Measurements from ENCODE around the gene KICS2.
"Not testable (repeated sequence)": the region's sequence is repeated elsewhere in the genome, so short reads cannot be mapped to it uniquely, and the experiment has no call there.

KICS2 gene

DNA sequence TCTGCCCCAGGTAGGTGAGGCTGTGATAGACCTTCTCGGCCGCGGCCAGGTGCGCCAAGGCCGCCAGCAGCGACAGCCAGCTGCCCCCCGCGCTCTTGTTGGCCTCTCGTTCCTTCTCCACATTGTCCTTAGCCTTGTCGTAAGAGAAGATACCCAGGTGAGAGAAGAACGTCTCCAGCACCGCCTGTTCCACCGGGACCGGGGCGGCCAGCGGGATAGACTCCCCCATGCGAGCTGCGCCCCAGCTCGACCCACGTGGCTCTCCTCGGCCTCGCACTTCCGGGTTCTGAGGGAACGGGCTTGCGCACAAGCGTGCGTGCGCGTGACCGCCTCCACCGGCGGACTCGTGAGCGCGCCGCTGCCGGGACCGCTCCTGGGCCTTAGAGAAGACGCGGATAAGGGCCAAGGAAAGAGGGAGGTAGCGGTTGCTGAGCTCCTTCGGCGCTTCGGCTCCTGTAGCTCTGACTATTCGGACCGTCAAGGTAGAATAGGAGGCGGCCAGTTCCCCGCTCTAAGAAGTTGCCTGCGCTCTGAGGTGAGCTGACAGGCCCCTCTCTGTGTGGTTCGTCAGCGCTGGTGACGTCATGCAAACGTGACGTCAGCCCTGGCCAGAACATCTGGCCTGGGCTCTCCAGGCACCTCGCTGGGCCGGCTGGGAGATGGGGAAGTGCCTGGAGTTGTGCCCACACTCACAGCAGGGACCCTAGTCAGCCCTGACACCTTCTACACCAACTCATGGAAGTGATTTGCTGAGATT, at the start of gene KICS2:
Gene KICS2 (minus strand): TSS at position 288 of the 757 bp plus-strand sequence. CDS start 59 bp downstream, at position 229.
- DNase-seq, result peak; percentile 91

DNA sequence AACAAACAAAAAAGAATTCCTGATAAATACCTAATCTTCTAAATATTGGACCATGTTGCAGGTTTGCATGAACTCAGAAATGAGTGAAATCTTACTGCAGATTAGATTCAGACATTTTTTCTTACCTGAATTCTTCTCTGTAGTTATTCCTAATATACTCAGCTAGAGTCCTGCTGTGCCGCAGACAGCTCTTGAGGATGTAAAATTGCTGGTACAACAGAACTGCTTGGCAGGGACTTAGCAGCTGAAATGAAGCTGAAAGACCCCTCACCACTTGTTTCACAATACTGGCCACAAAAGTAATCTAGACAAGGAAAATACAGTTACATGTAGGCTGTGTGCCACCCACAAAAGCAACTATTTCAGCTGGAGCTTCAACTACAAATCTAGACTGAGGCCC, 48.3 kb upstream of the KICS2 start:
- no peak for DNase-seq

DNA sequence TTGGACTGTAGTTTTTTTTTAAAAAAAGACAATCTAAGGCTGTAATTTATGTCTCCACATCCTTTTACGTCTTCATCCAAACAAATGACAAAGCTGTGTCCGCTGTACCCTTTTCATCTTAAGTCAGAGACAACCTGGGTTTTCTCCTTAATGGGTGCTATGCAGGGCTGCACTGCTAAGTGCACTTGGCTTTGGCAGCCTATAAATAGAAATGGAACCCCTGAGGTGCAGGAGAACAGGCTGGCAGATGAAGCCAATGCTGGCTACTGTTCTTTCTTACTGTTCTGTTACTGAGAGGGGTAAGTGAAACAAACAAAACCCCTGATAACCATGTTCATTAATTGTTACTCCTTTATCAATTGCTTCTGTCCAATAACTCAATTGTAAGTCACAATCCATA, 47.1 kb upstream of the KICS2 start:
- DNase-seq, result no peak

DNA sequence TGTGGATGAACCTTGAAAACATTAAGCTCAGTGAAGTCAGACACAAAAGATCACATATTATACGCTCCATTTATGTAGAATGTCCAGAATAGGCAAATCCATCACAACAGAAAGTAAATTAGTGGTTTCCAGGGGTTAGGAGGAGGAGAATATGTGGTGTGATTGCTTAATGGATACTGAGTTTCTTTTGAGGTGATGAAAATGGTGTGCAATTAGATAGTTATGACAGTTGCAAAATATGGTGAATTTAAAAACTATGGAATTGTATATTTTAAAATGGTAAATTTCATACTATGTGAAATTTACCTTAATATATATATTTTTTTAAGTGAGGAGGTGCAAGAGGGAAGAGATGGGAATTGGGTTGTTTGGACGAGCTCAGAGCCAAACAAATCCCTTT, 46.3 kb upstream of the KICS2 start:
- DNase-seq, result no peak

- DNase-seq, result no peak
Measured at GRCh38 chr12:64265839-64266238, 43.7 kb upstream of the KICS2 start.

GRCh38 chr12:64261813-64262212, 39.7 kb upstream of the KICS2 start:
- DNase-seq, result no peak

DNA sequence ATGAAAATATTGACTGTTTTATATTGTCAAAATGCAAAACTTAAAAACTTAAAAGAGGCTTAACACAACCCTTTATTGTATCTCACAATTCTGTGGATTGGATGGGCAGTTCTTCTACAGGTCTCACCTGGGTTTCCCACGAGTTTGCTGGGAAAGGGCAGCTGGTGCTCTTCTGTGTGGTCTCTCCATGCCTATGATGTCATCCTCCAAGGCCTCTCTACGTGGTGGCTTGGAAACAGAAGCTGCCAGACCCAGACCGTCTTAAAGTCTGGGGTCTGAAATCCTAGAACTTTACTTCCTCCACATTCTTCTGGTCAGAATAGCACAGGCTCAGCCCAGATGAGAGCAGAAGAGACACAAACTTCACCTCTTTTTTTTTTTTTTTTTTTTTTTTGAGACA, 36.5 kb upstream of the KICS2 start:
- DNase-seq, result no peak

GRCh38 chr12:64256166-64256800, 34.2 kb upstream of the KICS2 start:
- DNase-seq, result peak; percentile 6

DNA sequence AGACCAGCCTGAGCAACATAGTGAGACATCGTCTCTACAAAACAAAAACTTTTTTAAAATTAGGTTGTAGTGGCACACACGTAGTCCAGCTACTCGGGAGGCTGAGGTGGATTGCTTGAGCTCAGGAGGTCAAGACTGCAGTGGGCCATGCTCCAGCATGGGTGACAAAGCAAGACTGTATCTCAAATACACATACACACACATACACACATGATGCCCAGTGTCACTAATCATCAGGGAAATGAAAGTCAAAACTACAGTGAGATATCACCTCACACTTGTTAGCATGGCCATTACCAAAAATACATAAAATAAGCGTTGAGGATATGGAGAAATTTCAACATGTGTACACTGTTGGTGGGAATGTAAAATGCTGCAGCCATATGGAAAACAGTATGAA, 33.2 kb upstream of the KICS2 start:
- no peak for DNase-seq

- no peak for DNase-seq
Measured at GRCh38 chr12:64253356-64253755, 31.3 kb upstream of the KICS2 start.

GRCh38 chr12:64252681-64253080, 30.6 kb upstream of the KICS2 start:
- DNase-seq, result no peak

GRCh38 chr12:64243809-64244208, 21.7 kb upstream of the KICS2 start:
- DNase-seq, result no peak

DNA sequence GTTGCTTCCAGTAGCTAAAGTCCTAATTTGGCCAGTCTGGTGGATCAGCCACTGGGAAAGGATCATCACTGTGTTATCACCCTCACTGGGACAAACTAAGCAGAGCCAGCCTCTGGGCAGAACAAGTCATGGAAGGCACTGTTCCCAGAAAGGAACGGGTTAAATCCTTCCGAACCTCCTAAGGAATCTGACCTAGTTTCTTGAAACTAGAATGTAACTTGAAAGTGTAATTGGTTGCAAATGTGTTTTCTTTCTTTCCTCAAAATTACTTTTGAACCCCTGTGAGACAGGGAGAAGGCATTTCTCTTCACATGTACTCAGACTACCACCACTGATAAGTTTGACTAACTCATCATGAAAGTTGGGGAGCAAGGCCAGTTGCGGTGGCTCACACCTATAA, 18.7 kb upstream of the KICS2 start:
- no peak for DNase-seq

DNA sequence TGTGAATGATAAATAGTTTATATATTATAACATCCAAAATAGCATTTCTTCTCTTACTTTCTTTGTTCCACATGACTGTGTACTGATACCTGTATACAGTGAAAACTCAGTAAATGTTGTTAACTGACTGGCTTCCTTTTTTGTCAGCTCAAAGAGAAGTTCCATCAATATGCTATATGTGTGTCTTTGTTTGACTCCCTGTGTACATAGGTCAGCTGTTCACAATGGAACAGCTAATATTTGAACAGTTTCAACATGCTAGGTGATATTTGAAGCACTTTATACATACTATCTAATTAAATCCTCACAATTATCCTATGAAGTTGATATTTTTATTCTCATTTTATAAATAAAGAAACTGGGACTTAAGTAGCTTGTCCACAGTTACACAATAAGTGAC, 15.3 kb upstream of the KICS2 start:
- no peak for DNase-seq

- no peak for DNase-seq
Measured at GRCh38 chr12:64236549-64236948, 14.5 kb upstream of the KICS2 start.

DNA sequence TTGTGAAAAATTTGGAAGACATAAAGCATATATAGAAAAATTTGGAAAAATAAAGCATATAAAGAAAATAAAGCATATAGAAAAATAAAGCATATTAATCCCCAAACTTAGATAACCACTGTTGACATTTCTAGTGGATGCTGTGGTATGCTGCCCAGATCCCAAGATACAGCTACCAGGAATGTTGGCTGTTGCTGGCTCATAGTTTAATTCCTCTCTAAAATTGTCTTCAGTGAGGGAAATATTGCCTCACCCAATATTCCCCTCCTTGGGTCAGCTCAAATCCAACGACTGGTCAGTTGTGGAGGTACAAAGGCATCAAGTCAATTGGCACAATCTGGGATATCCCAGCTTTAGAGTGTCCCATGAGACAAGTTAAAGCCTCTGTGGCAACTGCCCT, 10.1 kb upstream of the KICS2 start:
- no peak for DNase-seq

- no peak for DNase-seq
Measured at GRCh38 chr12:64229796-64230195, 7.7 kb upstream of the KICS2 start.

DNA sequence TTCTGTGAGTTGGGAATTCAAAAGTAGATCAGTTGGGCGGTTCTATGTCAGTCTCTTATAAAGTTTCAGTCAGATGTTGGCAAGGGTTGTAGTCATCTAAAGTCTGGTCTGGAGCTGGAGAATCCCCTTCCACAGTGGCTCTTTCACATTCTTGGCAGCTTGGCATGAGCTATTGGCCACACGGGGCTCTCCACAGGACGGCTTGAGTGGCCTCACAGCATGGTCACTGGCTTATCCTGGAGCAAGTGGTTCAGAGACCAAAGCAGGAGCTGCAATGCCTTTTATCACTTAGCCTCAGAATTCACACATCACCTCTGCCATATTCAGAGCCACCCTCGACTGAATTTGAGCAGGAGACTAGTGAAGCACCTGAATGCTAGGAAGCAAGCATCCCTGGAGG, 7.1 kb upstream of the KICS2 start:
- DNase-seq, result no peak

- no peak for DNase-seq
Measured at GRCh38 chr12:64225626-64226025, 3.5 kb upstream of the KICS2 start.

- DNase-seq, result peak; percentile 64
Measured at GRCh38 chr12:64221651-64222008, 466 bp downstream of the KICS2 start.

DNA sequence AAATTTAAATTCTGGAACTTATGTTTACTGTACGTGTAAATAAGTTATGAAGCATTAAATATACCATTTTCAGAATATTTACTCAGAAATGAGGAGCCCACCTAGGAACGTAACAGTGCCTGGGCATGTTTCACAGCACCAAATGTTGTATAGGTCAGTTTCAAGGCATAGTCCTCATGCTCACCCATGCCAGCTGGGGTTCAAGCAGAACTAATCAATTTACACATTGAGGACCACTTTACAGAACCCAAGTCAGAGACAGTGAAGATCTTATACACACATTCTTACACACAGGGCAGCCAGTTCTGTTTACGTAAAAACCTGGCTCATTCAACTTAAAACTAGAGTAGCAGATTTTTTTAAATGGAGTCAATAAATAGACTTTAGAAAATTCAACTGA, 2.0 kb downstream of the KICS2 start:
- no peak for DNase-seq

GRCh38 chr12:64219145-64219544, 3.0 kb downstream of the KICS2 start:
- DNase-seq, result no peak

GRCh38 chr12:64218597-64218996, 3.5 kb downstream of the KICS2 start:
- DNase-seq, result no peak

DNA sequence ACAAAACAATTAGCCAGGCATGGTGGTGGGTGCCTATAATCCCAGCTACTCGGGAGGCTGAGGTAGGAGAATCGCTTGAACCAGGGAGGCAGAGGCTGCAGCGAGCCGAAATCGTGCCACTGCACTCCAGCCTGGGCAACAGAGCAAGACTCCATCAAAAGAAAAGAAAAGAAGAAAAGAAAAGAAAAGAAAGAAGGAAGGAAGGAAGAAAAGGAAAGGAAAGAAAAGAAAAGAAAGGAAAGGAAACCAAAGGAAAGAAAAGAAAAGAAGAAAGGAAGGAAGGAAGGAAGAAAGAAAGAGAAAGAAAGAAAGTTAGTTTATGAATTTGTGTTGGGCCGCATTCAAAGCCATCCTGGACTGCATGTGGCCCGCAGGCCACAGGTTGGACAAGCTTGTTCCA, 4.5 kb downstream of the KICS2 start:
- DNase-seq, result not testable (repeated sequence)

GRCh38 chr12:64216239-64216638, 5.9 kb downstream of the KICS2 start:
- DNase-seq, result no peak

Data from stimulated activated CD4-positive, alpha-beta T cell treated with anti-CD3 and anti-CD28 coated beads, Interleukin-4, amount 100 ng/mL, for 24 hours (primary cell).